ENCODE results near the gene RIPPLY1. TPM values are rescaled to one million over a fixed set of nuclear protein-coding genes. Genes with fewer than 3 reads are reported as not detected.

Gene RIPPLY1
- total RNA-seq, 4 donors from 2014 or later = not detected

DNA sequence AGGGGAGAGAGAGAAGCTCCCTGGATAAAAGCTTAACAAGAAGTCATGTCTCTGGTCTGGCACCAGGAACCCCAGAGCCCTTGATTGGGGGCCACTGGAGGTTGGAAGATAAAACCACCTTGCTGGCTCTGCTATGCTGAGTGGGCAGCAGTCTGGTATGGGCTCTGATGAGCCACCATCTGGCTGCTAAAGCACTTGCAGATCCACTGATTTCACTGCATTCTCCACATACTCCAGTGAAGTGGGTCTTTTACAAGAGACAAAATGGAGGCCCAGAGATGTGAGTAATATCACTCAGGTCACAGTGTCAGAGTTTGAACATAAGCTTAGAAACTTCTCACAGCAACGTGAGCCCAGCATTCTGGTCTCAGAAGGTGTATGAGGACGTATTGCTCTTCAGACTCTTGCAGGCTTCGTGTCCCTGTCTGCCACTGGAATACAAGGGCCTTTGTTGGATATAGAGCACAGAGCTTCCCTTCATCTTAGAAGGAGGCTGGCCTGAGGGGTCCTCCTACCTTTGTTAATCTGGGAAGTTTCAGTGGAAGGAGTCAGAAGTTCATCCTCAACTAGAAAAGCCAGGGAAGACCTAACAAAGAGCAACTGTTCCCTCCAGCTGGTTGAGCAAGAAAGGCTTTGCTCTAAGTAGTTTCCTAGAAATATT, 28.8 kb upstream of the RIPPLY1 start:
- Histone ChIP-seq H3K4me1 (no peaks in the 10 kb centered on the region), H3K4me3 (no peak overlapping the region), H3K27ac (no peak overlapping the region), H3K27me3 (no peaks in the 10 kb centered on the region), H3K36me3 (no peaks in the 10 kb centered on the region), H3K9me3 (no peaks in the 10 kb centered on the region)
- intact Hi-C loops (cut with DNase I) = no loop called here
- no peak for TF ChIP-seq CTCF (IDR thresholded peaks at IDR 0.05)
- TF ChIP-seq POLR2A (IDR thresholded peaks at IDR 0.05) = no peak
- DNase-seq = no peak
- 67 to 80% methylated on average over 1 to 3 of the region's 3 CpGs for WGBS, 2 donors

- TF ChIP-seq POLR2A (IDR thresholded peaks at IDR 0.05) = no peak
- no peak for TF ChIP-seq CTCF (IDR thresholded peaks at IDR 0.05)
- no peaks in the 10 kb centered on the region for H3K9me3 ChIP-seq
- 94% methylated on average over 2 of the region's 4 CpGs; no CpG with 5 or more reads in 1 of the 2 donors for WGBS, 2 donors
These were observed 25.1 kb upstream of the RIPPLY1 start for GRCh38 chrX:106928227-106928626.

DNA sequence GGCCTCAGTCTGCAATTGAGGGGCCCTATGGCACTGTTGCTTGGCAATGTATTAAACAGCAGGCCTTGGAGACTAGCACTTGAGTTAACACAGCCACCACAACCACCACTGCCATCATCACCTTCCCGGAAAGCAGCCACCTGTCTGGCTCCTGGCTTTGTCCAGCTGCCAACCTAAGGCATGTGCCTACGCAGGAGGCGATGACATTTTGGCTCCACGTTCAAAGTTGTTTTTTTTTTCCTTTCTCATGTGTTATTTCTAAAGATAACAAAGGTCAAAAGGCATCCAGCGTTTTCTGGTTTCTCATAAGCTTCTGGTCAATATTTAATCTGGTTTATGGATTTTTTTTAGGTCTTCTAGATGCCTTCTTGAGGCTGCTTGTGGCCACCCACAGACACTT, 24.6 kb upstream of the RIPPLY1 start:
- H3K36me3 ChIP-seq = no peaks in the 10 kb centered on the region
- H3K4me1 ChIP-seq = no peaks in the 10 kb centered on the region
- H3K27me3 ChIP-seq = no peaks in the 10 kb centered on the region
- no peaks in the 10 kb centered on the region for H3K9me3 ChIP-seq
- WGBS, 2 donors = 38 to 51% methylated on average over 5 of the region's 5 CpGs
- no peak overlapping the region for H3K27ac ChIP-seq
- no peak for TF ChIP-seq POLR2A (IDR thresholded peaks at IDR 0.05)
- no peak for TF ChIP-seq CTCF (IDR thresholded peaks at IDR 0.05)
- no peak overlapping the region for H3K4me3 ChIP-seq
- intact Hi-C loops (cut with DNase I) = no loop called here
- no peak for DNase-seq

More at GRCh38 chrX:106928227-106928626, 25.1 kb upstream of the RIPPLY1 start:
- Histone ChIP-seq H3K36me3 (no peaks in the 10 kb centered on the region), H3K27me3 (no peaks in the 10 kb centered on the region), H3K27ac (no peak overlapping the region), H3K4me3 (no peak overlapping the region), H3K4me1 (no peaks in the 10 kb centered on the region)
- DNase-seq = no peak
- intact Hi-C loops (cut with DNase I) = no loop called here

GRCh38 chrX:106927023-106927422, 23.9 kb upstream of the RIPPLY1 start:
- Histone ChIP-seq H3K9me3 (no peaks in the 10 kb centered on the region), H3K27ac (no peak overlapping the region), H3K27me3 (no peaks in the 10 kb centered on the region), H3K4me1 (no peaks in the 10 kb centered on the region), H3K36me3 (no peaks in the 10 kb centered on the region), H3K4me3 (no peak overlapping the region)
- 82% methylated on average over 3 of the region's 3 CpGs; no CpG with 5 or more reads in 1 of the 2 donors for WGBS, 2 donors
- intact Hi-C loops (cut with DNase I) = no loop called here
- no peak for DNase-seq
- TF ChIP-seq CTCF (IDR thresholded peaks at IDR 0.05) = no peak
- no peak for TF ChIP-seq POLR2A (IDR thresholded peaks at IDR 0.05)

- 89% methylated on average over 2 of the region's 2 CpGs; no CpG with 5 or more reads in 1 of the 2 donors for WGBS, 2 donors
- Histone ChIP-seq H3K4me1 (peaks cover 0 to 5% (median 0%) of the 10 kb centered on the region in 3 donors), H3K36me3 (no peaks in the 10 kb centered on the region), H3K9me3 (no peaks in the 10 kb centered on the region), H3K27me3 (no peaks in the 10 kb centered on the region), H3K27ac (no peak overlapping the region), H3K4me3 (no peak overlapping the region)
- intact Hi-C loops (cut with DNase I) = no loop called here
- no peak for DNase-seq
- TF ChIP-seq CTCF (IDR thresholded peaks at IDR 0.05) (no peak), POLR2A (IDR thresholded peaks at IDR 0.05) (no peak)
These were observed 18.5 kb upstream of the RIPPLY1 start for GRCh38 chrX:106921637-106922036.
